WTC11 (cell line): Measurements from ENCODE around the gene SLC25A12.

Experiments used
- TF ChIP-seq, protein P1 (sequence below): sonication (generic); formaldehyde crosslinking; IDR thresholded peaks from 2 replicates; pipeline ENCODE4 v1.8.0; 2023; ENCODE audit warnings: missing genetic modification reagents
- TF ChIP-seq, protein P2 (sequence below): sonication (generic); formaldehyde crosslinking; IDR thresholded peaks from 2 replicates; pipeline ENCODE4 v1.8.1; 2022; ENCODE audit warnings: low read depth, mild to moderate bottlenecking, moderate library complexity, missing genetic modification reagents, borderline replicate concordance

DNA sequence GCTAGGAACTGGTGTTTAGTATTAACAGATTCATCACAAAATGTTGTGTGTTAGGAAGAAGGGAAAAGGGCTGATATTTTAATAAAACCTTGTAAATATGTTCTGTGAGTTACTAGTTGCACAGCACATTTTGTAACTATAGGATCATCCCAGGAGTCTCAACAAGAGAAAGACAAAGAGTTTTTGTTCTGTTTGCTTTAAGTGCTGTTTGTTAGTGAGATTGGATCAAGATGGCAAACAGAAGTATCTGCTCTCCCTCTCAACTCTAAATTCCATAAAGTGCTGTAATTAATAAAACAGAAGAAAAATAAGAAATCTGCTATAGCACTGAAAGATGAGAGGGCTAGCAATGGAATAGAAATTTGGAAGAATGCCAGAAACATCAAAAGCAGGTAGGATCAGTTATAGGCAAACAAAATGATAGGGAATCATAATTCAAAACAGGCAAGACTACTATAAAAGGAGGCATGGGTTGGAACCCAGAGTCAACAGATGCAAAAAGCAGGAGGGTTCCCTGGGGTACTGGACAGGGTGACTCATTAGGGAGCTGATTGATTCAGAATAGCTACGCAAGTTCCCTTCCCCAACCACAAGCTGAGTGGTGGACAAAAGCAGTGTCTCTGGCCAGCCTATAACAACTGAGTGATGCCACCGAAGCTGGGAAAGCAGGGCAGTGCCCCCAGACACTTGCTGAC, 131.0 kb downstream of the SLC25A12 start:
- TF ChIP-seq, protein P1, sequence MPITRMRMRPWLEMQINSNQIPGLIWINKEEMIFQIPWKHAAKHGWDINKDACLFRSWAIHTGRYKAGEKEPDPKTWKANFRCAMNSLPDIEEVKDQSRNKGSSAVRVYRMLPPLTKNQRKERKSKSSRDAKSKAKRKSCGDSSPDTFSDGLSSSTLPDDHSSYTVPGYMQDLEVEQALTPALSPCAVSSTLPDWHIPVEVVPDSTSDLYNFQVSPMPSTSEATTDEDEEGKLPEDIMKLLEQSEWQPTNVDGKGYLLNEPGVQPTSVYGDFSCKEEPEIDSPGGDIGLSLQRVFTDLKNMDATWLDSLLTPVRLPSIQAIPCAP (CRISPR knock-in tag): no peak
- TF ChIP-seq, protein P2, sequence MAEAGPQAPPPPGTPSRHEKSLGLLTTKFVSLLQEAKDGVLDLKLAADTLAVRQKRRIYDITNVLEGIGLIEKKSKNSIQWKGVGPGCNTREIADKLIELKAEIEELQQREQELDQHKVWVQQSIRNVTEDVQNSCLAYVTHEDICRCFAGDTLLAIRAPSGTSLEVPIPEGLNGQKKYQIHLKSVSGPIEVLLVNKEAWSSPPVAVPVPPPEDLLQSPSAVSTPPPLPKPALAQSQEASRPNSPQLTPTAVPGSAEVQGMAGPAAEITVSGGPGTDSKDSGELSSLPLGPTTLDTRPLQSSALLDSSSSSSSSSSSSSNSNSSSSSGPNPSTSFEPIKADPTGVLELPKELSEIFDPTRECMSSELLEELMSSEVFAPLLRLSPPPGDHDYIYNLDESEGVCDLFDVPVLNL (CRISPR knock-in tag): no peak
